Measurements from ENCODE around the gene PRSS33.

- TF ChIP-seq POLR2A (IDR thresholded peaks at IDR 0.05) (no peak), CTCF (IDR thresholded peaks at IDR 0.05) (no peak), EP300 (IDR thresholded peaks at IDR 0.05) (no peak)
Measured at GRCh38 chr16:2799859-2800226, 12.5 kb upstream of the PRSS33 start.
